EH (cell line): ENCODE results near the gene SLC6A20.

Experiments used
- DNase-seq: peaks from one replicate; pipeline ENCODE4 v3.0.0-alpha.2; 2015; ENCODE audit warnings: low read depth

Gene SLC6A20

DNA sequence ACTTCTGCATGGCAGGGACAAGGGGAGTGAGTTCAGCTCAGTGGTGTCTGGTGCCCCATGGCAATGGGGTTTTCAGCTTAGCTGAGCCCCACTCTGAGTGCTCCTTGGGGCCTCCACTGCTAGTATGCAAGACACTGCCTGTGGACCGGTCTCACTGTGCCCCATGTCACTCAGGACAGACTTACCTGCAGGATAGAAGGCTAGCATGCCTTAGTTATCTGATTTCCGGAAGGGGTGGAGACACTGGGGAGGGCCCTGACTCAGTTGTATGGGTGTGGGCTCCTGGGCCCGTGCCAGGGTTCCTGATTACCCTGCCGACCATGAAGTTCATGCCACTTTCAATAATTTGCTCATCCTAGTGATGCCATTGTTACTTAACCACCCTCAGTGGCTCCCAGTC is 4.3 kb upstream of the SLC6A20 start:
- DNase-seq, result no peak

DNA sequence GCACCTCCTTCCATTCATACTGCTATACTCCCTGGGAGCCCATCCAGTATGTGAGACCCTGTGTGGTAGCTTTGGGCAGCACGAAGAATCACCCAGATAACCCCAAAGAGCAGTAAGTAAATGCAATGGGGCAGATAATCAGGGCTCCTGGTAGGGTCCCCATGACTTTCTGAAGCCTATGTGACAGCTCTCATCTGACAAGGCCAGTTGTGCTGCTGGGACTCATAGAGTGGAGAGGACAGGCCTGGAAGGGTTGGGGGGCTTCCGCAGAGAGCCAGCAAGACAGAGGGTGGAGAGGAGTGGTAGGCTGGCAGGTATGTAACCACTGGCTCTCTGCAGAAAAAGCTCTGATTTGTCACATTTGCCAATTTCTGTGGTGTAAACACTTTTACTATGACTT is 3.2 kb upstream of the SLC6A20 start:
- DNase-seq, result no peak

DNA sequence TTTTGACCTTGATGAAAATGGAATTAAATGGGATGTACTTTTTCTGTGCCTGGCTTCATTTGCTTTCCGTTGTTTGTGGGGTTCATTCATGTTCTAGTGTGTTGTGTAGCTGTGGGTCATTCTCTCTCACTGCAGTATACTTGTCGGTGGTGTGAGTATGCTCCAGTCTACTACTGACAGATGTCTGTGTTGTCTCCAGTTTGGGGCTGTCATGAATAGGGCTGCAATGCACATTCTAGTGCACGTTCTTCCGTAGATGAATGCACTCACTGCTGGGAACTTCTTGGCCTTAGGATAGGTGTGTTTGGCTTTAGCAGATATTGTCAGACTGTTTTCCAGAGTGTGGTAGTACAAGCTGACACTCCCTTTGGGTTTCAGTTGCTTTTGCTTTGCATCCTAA is 1.7 kb upstream of the SLC6A20 start:
- no peak for DNase-seq

DNA sequence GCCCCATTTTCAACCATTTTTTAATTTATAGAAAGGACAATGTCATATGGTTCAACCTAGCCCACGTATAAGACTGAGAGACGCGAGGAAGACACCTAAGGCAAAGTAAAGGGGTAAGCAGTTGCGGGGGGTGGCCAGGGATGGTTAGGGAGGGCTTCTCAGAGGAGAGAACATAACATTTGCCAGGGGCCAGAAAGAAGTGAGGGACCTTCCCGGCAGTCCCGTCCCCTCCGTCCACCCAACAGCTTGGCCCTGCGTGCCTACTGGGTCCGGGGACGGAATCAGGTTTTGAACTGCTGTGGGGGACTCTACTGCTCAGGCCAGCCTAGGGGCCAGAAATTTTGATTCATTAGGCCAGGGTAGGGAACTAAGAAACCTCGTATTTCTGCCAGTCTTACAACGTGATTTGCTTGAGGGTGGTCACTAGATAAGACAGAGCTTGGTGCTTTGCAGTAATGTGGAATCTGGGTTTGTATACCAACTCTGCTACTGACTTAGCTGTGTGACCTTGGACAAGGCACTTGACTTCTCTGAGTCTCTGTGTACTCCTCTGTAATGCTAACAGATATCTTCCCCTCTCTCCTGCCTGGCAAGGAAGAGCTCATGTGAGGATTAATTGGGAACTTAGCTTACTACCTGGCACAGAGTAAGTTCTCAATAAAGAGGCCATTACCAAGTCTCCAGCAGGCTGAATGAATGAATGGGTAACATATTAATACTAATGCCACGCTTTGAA is 734 bp upstream of the SLC6A20 start:
- DNase-seq, result no peak

DNA sequence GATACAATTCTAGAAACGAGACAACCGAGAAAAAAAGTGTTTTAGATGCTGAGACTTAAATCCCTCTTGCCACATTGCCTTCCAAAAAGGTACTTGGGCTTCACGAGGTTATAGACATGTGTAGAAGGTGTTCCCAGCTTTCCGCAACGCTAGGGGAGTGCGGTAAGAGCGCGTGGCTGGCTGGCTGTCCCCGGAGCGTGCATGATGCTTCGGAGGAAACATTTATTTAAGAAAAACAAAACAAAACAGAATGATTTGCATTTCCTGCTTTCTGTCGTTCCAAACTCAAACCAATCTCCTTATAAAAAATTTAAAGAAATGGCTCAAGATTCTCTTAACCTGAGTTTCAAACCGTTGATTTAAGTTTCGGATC is 841 bp downstream of the SLC6A20 start:
- no peak for DNase-seq

DNA sequence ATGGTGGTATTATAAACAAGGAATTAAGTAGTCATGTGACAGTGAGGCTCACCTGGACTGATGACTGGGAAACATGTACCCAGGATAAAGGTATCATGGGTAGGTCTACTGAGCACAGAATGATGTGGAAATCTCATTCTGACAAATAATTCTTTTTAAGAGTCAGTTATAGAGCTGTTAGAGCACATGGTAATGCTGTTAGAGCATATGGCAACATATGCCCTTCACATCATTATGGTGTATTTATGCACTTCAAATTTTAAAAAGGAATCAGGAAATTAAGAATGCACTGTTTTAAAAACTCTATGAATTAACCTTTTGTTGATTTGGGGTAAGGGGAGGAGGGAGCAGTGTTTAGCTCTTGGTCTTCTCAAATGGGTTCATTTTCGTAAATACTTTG is 1.7 kb downstream of the SLC6A20 start:
- DNase-seq, result no peak

DNA sequence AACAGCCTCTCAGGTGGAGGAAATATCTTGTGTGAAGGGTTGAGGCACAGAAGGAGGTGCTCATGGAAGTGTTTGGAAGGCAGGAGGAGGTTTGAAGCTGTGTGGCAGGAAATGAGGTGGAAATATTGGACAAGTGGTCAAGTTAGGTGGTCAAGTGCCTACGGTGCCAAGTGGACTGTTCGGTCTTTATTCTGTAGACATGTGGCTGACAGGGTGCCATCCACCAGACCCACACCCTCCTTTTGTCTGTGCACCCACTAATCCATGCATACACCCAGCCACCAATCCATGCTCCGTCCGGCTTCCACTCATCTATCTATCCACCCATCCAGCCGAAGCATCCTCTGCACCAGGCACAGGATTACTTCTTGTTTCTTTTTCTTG is 2.2 kb downstream of the SLC6A20 start:
- DNase-seq, result no peak

DNA sequence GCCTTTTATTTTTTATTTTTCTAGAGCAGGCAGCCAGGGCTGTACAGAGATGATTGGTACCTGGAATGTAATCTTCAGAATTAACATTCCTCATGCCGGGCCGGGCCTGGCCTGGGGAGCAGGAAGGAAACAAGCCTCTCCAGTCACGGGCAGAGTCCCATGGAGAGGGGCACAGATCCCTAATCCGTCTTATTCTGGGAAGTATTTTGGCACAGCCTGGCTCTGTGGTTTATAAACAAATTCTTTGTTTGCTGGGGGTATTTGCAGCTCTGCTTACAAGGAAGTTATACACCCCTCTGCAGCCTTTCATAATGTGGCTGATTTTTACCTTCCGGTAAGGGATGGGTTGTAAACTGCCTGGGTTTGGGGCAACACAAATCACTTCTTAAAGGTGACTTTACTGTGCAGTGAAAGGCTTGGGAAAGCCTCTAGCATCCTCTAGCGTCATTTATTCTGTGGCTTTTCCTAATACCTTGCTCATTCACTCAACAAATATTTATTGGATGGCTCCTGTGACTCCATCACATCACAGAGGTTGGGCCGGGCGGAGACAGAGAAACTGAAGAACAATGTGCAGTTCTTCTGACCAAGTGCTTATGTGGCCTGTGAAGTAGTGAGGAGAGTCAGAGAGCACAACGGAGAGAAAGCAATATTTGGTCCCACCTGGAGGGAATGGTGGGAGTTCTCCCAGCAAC is 2.7 kb downstream of the SLC6A20 start:
- DNase-seq, result no peak

DNA sequence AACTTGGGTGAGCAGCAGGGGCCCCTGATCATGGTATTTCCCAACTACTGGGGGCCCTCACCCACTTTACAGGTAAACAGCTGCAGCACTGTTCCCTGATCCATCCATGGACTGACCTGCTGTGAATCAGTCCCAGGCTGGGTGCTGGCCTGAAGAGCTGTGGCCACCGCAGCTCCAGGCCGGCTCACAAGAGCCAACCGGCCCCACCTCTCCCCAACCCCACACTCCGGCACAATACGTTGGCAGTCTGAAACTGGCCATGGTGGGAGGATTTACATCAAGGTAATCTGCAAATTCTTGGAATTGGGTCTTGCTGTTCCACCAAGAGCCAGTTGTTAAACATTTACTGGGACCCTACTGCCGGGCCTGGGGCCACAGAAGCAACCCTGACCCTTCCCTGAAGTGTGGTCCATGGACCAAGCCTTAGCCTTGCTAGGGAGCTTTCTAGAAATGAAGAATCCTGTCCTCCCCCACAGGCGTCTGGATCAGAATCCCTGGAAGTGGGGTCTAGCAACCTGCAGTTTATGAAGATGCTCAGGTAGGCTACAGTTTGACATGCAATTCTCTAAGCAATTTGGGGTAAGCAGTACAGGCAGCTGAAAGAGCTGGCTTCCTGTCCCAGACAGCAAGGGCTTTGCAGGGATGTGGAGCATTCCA is 3.7 kb downstream of the SLC6A20 start:
- no peak for DNase-seq

DNA sequence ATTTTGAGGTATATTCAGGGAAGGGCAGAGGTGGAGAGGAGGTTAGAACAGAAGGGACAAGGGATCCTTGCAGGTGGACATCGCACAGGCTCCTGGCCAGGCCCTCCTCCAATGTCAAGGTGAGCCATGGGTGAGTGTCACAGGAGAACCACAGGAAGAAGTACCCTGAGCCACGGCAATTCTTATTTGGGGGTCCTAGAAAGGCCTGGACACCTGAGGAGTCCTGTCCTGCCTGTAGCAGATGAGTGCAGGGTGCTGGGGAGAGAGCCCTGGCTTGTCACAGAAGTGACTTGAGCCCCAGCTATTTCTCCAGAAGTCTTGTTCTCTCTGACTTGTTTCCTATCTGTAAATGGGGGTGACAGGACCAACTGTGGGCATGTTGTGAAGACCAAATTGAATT is 4.3 kb downstream of the SLC6A20 start:
- no peak for DNase-seq

DNA sequence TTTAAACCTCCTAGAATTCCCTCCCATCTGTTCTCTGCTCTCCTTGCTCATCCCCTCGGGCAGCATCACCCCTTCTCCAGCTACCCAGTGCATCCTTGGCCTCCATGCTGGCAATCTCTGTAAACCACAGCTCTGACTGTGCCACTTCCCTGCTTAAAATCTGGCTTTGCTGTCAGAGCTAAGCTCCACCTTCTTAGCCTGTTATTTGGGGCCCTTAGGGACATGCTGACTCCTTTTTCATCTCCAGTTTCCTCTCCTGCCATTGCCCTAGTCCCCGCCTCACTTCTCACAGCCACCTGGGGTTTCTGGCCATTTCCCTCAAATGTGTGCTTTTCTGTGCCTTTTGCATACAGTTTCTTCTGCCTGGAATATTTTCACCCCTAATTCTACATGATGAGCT is 5.7 kb downstream of the SLC6A20 start:
- DNase-seq, result no peak

DNA sequence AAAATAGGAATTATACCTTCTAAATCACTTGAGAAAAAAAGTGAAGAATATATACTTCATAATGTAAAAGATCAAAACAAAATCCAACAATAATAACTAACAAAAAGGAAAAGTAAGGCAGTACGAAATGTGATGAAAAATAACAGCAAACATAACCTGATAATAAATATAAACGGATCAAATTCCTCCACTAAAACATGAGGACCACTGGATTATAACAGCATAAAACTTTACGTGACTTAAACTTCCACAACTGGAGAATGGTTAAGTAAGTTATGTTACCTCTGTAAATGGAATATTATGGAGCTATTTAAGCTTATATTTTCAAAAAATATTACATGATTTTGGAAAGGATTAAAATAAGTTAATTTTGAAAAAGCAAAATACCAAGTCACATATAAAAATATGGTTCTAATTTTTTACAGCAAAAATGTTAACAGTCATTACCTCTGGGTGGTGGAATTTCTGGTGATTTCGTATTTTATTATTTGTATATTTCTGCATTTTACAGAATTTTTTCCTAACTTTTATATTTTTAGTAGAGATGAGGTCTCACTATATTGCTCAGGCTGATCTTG is 7.0 kb downstream of the SLC6A20 start:
- DNase-seq, result no peak

DNA sequence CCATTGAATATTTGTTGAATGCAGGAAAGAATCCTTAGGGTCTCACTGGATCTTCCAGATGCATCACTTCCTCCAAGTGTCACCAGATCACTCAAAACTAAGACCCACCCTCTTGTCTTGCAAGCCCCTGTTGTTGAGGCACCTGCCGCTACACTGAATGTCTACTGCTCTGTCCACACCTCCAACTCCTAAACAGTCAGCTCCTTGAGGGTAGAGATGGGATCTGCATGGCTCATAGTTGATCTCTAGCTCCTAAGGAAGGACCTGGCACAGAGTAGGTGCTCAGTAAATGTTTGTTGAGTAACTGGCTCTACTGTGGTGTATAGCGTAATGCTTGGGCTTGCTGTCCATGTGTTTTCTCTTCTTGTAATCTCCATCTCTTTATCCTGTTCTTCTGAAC is 8.8 kb downstream of the SLC6A20 start:
- no peak for DNase-seq

DNA sequence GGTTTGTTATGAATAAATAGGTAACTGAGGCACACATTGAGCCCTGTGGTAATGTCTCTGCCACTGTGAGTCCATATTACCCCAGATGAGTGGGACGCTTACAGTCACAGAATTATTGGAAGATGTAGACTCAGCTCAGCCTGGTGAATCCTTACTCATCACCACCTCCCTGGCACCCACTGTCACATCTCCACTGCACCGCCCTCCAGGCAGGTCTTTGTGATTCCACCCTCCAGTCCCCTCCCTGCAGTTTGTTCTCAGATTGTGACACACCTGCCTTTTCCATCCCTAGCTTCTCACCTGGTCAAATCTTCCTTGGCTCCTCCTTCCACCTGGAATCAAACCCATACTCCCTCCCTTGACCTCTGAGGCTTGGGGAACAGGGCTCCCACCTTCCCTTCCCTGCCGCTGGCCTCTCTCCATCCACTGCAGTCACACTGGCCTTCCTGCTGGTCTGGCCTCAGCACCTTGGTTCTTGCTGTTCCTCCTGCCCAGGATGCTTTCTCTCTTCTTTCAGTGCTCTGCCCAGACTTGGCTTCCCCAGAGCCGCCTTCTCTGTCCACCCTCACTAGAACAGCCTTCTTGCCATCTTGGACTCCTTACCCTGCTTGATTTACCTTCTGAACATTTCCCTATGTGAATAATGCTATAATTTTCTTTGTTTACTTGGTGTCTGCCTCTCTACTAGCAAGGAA is 9.4 kb downstream of the SLC6A20 start:
- no peak for DNase-seq

DNA sequence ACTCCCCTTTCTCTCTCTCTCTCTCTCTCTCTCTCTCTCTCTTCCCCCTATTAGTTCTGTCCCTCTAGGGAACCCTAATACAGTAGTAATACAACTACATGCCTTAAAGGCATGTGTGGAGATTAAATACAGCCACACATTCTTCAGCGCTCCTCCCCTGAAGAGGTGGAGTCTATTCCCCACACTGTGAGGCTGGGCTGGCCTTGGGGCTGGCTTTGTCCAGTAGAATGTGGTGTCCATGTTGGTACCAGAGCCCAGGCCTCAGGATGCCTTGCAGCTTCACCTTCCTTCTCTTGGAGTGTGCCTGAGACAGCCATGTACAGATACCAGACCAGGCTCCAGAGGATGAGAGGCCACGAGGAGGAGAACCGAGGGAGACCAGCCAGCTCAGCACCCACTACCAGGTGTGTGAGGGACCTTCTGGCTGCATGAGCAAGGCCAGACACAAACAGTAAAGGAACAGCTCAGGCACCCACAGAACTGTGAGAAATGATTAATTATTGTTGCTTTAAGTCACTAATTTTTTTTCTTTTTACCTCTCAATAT is 10.7 kb downstream of the SLC6A20 start:
- DNase-seq, result no peak

DNA sequence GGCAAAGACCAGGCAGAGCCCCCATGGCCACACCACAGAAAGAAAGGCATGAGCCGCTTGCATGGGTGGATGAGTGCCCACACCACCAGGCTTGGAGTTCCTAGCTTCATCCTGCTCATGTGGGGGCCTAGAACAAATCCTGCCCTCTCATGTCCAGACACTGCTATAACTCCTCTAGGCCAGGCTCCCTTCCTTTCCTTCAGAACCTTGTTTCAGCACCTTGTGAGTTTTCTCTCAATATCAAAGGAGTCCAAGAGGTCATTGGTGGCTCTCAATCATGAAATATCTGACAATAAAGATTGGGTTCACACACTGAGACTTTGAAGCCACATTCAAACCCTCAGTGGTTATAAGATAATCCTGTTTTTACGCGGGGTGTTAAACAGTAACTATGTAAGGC is 12.7 kb downstream of the SLC6A20 start:
- no peak for DNase-seq

DNA sequence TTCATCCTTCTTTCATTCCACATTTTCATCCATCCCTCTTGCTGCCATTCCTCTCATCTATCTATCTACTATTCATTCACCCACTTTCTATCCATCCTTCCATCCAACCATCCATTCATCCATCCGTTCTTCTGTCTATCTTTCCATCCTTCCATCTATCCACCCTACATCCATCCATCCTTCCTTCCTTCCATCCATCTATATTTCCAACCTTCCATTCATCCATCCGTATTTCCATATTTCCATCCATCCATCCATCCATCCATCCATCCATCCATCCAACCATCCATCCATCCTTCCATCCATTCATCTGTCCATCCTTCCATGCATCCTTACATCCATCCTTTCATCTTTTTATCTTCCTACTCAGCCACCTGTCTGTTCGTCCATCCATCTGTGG is 14.0 kb downstream of the SLC6A20 start:
- no peak for DNase-seq

DNA sequence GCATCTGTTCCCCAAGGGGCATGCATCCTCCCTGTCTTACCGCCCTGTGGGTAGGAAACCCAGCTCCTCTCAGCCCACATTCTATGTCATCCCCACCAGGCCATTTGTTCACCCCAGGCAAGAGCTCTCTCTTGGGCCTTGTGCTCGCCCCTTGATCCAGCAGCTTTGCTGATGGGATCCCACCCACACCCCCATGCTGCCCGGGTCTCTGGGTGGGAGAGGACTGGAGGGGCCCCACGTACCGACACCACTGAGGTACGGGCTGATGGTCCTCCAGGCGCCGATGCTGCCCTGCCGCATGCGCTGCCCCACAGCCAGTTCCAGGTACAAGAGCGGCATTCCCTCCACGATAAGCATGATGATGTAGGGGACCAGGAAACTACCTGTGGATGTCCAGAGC is 14.5 kb downstream of the SLC6A20 start:
- no peak for DNase-seq

DNA sequence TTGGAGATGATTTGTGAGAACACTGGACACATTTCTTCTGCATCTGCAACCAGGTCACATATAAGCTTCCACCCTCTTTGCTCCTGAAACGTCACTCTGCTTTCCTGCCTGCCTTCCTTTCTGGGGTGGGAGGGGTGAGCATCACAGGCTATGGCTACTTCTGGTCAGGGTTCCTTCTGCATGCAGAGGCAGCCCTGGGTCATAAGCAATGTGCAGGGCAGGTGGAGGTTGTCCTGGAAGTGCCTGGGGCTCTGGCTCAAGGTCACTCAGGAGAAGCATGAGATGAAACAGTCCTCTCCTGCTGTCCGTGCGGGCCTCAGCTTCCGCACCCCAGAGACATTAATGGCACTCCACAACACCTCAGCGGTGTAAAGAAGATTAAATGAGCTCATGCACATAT is 15.1 kb downstream of the SLC6A20 start:
- no peak for DNase-seq

DNA sequence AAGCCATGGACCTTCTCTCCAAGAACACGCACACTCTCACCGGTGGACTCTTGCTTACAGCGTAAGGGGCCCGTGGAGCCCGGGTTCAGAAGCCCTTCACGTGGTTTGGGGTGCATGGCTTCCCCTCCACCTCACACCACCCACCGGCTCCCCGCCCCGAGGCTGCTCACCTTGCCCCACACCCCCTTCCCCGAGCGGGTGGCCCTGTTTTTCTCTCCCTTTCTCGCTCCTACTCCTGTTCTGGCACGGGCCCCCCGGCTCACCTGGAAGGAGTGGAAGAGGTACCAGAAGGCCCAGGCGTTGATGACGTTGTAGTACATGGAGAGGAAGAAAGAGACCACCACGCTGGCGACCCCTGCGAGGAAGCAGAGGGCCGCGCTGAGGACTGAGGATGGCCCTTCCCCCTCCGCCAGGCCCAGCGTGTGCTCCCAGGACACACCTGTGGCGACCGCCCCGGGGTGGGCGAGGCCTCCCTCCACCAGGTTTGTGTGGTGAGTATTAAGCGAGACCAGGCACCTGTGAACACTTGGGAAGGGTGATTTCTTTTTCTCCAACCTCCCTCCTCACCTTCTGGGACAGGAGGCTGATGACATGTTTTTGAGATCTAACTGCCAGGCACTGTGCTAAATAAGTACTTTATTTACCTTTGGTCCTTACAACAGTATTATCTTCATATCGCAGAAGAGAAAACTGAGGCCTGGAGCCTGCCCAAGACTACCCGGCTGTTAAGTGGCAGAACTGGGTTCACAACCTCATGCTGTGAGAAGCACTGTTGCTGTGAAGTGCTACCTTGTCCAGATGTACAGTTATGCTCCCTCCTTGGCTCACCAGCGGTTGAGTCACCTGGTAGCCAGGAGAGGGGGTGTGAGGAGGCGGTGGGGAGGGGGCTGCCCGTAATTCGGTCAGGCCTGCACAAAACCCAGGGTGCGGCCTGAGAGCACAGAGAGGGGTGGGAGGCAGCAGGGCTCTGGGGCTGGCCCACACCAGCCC is 16.3 kb downstream of the SLC6A20 start:
- DNase-seq, result no peak

DNA sequence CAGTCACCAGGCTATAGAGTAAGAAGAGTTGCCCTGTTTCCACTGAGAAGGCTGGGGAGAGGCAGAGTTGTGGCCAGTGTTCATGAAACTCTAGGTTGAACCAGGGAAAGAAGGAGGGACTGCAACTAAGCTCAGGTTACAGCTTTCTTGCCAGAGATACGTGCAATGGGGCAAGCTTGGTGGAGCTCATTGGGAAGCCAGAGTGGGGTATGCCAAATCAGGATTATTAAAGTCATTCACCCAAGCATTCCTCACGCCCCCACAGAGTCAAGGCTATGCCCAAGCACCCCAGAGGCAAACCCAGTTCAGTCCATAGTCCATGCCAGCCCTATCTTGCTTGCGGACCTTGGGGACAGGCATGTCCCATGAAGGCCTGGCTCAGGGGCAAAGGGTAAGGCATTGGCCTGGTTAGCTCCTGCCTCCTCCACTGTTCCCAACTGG is 17.6 kb downstream of the SLC6A20 start:
- DNase-seq, result no peak
